Activated T-cell treated with anti-CD3 and anti-CD28 coated beads, Interleukin-2, amount 50 U/mL, for 24 hours (primary cell): Measurements from ENCODE around the gene UAP1L1.

Source experiments
- DNase-seq: peaks from one replicate; pipeline ENCODE4 v3.0.0-alpha.2; 2020
- H3K27ac Mint-ChIP-seq: 2 replicates; pipeline ENCODE4 v1.8.0; 2020; ENCODE audit warnings: mild to moderate bottlenecking, mixed read lengths
- H3K27me3 Mint-ChIP-seq: 2 replicates; pipeline ENCODE4 v1.8.0; 2020; ENCODE audit warnings: mixed read lengths
- H3K36me3 Mint-ChIP-seq: 2 replicates; pipeline ENCODE4 v1.8.0; 2020; ENCODE audit warnings: low read depth, mixed read lengths
- H3K4me1 Mint-ChIP-seq: 2 replicates; pipeline ENCODE4 v1.8.0; 2020; ENCODE audit warnings: low read depth, mixed read lengths
- H3K4me3 Mint-ChIP-seq: 2 replicates; pipeline ENCODE4 v1.8.0; 2020; ENCODE audit warnings: mild to moderate bottlenecking, moderate library complexity, mixed read lengths
- H3K9me3 Mint-ChIP-seq: 2 replicates; pipeline ENCODE4 v1.8.0; 2020; ENCODE audit warnings: mixed read lengths

UAP1L1 gene

DNA sequence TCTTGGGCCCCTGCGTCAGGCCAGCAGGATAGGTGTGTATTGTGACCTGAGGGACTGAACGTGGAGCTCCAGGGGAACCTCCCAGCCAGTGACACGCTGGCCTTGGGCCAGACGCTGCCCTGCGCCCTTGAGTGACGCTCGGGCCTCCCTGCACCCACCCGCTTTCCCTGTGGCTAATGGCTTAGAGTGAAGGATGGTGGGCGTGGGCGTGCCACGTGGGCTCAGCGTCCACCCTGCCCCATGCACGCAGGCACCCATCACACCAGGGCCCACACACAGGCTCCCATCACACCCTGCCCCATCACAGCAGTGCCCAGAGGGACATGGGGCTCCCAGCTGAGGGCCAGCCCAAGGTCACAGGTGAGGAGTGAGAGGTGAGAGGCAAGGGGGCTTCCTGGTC, 40.3 kb upstream of the UAP1L1 start:
- H3K27me3 Mint-ChIP-seq, result no peaks in the 10 kb centered on the region
- H3K9me3 Mint-ChIP-seq, result no peaks in the 10 kb centered on the region
- no peak for DNase-seq
- H3K4me3 Mint-ChIP-seq, result no peak overlapping the region
- H3K36me3 Mint-ChIP-seq, result peaks cover 2% of the 10 kb centered on the region
- peaks cover 23% of the 10 kb centered on the region for H3K4me1 Mint-ChIP-seq
- no peak overlapping the region for H3K27ac Mint-ChIP-seq

DNA sequence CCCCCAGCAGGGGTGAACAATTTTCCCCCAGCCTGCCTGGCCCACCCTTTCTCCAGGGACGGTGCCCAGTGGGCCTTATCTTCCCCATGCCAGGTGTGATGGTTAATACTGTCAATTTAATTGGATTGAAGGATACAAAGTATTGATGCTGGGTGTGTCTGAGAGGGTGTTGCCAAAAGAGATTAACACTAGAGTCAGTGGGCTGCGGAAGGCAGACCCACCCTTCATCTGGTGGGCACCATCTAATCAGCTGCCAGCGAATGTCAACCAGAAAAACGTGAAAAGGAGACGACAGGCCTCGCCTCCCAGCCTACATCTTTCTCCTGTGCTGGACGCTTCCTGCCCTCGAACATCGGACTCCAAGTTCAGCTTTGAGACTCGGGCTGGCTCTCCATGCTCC, 39.8 kb upstream of the UAP1L1 start:
- no peak for DNase-seq
- Mint-ChIP-seq H3K4me1 (peaks cover 20% of the 10 kb centered on the region), H3K36me3 (peaks cover 2% of the 10 kb centered on the region), H3K27me3 (no peaks in the 10 kb centered on the region), H3K27ac (no peak overlapping the region), H3K9me3 (no peaks in the 10 kb centered on the region), H3K4me3 (no peak overlapping the region)

DNA sequence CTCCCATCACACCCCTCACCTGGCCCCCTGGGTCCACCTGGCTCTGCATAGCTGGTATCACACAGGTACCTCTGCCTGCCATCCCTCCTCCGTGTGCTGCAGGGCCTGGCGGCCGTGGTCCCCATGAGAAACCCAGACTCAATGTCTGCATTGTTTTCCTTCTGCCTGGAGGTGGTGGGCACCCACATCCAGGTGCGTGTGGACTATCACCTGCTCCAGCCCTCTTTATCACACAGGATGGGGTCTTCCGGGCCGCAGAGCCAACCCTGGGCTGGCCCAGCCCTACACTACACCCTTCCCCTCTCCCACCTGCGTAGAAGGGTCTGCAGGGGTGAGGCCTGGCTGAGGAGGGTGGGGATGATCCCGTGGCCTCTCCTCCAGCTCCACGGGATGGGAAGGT, 38.4 kb upstream of the UAP1L1 start:
- DNase-seq, result no peak
- H3K4me3 Mint-ChIP-seq, result no peak overlapping the region
- no peaks in the 10 kb centered on the region for H3K9me3 Mint-ChIP-seq
- H3K27ac Mint-ChIP-seq, result no peak overlapping the region
- H3K4me1 Mint-ChIP-seq, result peaks cover 12% of the 10 kb centered on the region
- peaks cover 8% of the 10 kb centered on the region for H3K27me3 Mint-ChIP-seq
- peaks cover 2% of the 10 kb centered on the region for H3K36me3 Mint-ChIP-seq

DNA sequence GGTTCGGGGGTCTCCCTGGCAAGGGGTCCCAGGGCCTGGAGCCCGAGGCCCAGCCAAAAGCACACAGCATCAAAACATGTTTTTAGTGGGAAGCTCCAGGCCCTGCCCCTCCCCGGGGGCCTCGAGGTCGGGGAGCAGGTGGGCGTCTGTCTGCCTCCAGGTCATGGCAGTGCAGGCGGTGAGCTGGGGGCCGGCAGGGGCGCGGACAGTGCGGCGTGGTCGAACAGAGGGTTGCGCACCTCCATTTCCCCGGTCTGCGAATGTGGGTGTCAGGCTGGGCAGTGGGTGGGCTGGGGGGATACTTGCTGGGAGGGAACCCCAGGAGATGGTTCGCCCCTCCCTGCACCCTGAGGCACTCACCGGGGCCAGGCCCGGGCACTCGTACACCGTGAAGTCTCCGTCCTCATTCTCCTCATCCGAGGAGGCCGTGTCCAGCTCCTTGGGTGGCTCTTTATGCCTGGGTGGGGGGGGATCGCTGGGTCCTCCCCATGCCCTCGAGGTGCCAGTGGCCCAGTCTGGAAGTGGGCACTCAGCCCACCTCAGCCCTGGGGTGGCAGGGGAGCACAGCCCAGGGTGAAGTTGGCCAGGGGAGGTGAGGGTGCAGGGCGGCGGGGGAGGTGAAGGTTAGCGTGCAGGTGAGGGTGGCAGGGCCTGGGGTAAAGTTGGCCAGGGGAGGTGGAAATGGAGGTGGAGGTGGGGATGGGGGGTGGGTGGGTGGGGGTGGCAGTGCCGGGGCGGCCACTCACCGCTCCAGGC, 37.5 kb upstream of the UAP1L1 start:
- Mint-ChIP-seq H3K4me3 (no peak overlapping the region), H3K9me3 (no peaks in the 10 kb centered on the region), H3K4me1 (peaks cover 14% of the 10 kb centered on the region), H3K36me3 (peaks cover 2% of the 10 kb centered on the region), H3K27me3 (peaks cover 16% of the 10 kb centered on the region), H3K27ac (no peak overlapping the region)
- no peak for DNase-seq

DNA sequence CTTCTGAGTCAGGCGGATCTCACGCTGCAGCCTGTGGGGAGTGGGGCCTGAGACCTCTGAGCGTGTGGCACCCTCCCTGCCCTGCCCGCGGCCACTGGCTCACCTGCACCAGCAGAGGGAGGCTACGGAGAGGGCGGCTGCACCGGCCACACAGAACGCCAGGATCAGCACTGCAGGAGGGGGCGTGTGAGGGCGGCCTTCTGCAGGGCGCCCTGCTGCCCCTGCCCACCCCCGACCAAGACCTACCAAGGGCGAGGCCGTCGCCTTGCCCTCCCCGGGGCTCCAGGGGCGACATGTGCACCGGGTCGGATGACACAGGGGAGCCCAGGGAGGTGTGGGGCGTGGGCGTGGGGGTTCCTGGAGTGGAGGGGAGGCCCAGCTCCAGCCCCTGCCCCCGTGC, 36.7 kb upstream of the UAP1L1 start:
- no peak overlapping the region for H3K4me3 Mint-ChIP-seq

DNA sequence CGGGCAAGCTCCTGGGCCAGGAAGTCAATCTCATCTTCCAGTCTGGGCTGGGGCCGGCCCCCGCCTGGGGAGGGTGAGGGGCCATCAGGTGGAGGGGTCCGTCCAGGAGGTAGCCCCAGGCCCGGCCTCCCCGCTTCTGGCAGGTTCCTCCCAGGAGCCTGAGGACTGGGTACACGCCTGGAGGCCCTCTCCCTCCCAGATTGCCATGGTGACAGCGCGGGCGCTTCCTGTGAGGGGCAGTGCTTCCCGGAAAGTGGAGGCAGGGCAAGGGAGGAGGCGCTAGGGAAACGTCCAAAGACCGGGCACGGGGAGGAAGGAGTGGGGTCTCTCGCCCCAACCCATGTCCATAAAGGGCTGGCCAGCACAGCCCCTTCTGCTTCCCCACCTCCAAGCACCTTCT, 36.2 kb upstream of the UAP1L1 start:
- Mint-ChIP-seq H3K9me3 (no peaks in the 10 kb centered on the region), H3K36me3 (peaks cover 2% of the 10 kb centered on the region), H3K27me3 (peaks cover 22% of the 10 kb centered on the region), H3K4me1 (peaks cover 15% of the 10 kb centered on the region), H3K4me3 (no peak overlapping the region), H3K27ac (no peak overlapping the region)
- no peak for DNase-seq

More for the DNA sequence above, 36.7 kb upstream of the UAP1L1 start:
- Mint-ChIP-seq H3K36me3 (peaks cover 2% of the 10 kb centered on the region), H3K4me1 (peaks cover 15% of the 10 kb centered on the region), H3K27me3 (peaks cover 22% of the 10 kb centered on the region), H3K9me3 (no peaks in the 10 kb centered on the region), H3K27ac (no peak overlapping the region)
- DNase-seq, result no peak

DNA sequence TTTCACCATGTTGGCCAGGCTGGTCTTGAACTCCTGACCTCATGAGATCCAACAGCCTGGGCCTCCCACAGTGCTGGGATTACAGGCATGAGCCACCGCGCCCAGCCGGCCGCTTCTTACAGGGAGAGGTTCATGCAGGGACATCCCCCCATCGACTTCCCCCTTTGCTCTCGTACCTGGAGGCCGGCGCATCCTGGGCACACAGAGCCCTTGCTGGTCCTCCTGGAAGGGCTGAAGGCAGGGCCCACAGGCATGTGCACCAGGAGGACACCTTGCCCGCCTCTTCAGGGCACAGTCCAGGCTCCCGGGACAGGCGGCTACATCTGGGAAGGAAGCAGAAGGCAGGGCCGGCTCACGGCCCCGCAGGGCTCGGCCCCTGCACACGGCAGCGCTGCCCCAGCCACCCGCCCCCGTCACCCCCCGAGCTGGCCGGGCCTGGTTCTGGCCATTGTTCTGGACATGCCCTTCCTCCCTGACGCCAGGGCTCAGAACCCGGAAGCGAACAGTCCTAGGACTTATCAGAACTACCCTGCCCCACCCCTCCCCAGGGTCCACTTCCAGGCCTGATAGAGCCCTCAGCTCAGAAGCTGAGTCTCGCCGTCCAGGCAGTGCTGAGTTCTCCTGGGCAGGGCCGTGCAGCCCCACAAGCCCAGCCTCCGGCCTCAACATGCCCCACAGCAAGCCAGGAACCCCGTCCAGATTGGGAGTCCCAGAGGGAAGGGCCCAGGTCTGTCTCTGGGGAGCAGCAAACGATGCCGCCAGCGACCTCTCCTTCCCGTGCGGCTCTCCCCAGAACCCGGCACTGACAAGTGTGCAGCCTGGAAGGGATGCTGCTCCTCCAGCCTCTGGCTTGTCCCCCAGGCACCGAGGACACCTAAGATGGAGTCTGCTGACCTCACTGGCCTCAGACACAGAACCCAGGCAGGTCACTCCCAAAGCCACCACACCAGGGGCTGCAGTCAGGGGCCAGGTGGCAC, 34.3 kb upstream of the UAP1L1 start:
- Mint-ChIP-seq H3K9me3 (no peaks in the 10 kb centered on the region), H3K36me3 (peaks cover 2% of the 10 kb centered on the region), H3K4me3 (no peak overlapping the region), H3K27me3 (peaks cover 38% of the 10 kb centered on the region), H3K4me1 (peaks cover 18% of the 10 kb centered on the region), H3K27ac (no peak overlapping the region)
- DNase-seq, result no peak

DNA sequence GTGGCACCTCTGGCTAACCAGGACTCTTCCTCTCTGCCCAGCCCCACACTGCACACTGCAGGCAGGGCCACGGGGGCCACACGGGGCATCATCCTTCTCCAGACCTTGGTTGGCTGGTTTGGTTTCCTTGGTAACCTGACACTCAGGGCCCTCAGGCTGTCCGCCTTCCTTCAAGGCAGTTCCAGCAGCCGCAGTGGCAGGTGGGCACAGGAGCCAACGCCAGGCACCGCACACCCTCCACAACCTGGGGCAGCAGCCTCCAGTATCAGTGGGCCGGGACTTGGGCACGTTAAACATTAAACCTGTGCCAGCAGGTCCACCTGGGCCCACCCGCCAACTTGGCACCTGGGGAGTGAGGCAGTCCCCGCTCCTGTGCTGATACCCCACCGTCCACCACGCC, 33.3 kb upstream of the UAP1L1 start:
- H3K27ac Mint-ChIP-seq, result no peak overlapping the region
- no peak for DNase-seq
- H3K27me3 Mint-ChIP-seq, result peaks cover 43% of the 10 kb centered on the region
- H3K4me3 Mint-ChIP-seq, result no peak overlapping the region
- H3K4me1 Mint-ChIP-seq, result peaks cover 18% of the 10 kb centered on the region
- no peaks in the 10 kb centered on the region for H3K9me3 Mint-ChIP-seq
- H3K36me3 Mint-ChIP-seq, result no peaks in the 10 kb centered on the region

DNA sequence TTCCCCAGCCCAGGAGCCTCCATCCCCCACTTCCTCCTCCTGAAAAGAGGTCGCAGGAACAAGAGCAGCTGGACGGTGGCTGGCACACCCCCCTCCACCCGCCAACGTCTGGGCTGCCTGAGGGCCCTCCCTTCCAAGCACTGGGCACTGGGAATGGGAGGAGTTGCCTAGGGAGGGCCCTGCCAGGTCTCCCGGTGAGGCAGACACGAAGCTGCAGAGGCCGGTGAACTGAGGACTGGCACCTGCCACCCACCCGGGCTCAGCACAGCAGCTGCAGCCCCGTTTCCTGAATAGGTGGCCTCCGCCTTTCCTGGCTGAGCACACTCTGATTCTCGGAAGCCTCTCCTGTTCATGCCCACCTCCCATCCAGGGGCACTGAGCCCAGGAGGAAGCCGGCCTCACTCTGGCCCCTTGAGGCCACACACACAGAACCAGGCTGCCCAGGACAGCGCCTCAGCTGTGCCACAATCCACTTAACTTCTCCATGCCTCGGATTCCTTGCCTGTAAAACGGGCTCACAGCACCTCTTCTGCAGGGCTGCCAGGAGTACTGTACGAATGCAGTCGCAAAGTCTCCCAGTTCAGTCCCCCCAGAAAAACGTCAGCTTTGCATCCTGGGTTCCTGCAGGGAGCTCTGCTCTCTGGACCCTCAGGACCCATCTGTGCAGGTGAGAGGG, 32.7 kb upstream of the UAP1L1 start:
- Mint-ChIP-seq H3K9me3 (no peaks in the 10 kb centered on the region), H3K4me3 (peak overlapping the region; percentile 67), H3K27ac (no peak overlapping the region), H3K4me1 (peaks cover 21% of the 10 kb centered on the region), H3K27me3 (peaks cover 49% of the 10 kb centered on the region), H3K36me3 (no peaks in the 10 kb centered on the region)
- no peak for DNase-seq

DNA sequence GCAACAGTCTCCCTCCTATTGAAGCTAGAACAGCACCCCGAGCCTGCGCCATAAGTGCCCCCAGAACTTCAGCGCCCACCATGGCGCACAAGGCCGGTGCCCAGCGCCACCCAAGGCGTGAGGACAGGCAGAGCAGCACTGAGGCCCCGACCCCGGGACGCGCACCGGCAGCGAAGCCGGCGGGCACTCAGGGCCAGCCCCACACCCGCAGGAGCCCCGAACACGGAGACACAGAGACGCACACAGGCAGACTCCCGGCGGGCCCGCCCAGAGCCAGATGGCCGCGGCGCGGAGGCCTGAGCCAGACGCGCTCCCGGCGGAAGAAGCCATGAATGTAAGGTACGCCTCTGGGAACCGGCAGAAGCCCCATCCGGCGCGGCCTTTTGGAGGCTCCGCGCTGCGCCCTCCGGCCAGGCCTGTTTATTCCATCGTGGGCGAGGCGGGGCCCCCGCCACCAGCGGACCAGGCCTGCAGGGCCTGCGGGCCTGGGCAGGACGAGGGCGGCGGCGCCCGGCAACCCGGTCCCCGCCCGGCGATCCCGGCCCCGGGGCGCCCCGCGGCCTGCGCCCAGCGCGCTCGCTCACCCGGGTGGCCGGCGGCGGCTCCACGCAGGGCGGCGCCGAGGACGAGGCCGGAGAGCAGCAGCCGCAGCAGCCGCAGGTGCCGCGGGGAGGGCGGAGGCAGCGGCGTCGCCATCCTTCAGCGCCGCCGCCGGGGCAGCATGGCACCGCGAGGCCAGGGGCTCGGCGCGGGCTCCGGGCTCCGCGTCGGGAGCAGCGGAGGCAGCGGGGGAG, 31.8 kb upstream of the UAP1L1 start:
- Mint-ChIP-seq H3K4me3 (peak overlapping the region; percentile 67), H3K27ac (no peak overlapping the region), H3K36me3 (no peaks in the 10 kb centered on the region), H3K27me3 (peaks cover 57% of the 10 kb centered on the region), H3K4me1 (peaks cover 22% of the 10 kb centered on the region), H3K9me3 (no peaks in the 10 kb centered on the region)
- peak; percentile 56 for DNase-seq

DNA sequence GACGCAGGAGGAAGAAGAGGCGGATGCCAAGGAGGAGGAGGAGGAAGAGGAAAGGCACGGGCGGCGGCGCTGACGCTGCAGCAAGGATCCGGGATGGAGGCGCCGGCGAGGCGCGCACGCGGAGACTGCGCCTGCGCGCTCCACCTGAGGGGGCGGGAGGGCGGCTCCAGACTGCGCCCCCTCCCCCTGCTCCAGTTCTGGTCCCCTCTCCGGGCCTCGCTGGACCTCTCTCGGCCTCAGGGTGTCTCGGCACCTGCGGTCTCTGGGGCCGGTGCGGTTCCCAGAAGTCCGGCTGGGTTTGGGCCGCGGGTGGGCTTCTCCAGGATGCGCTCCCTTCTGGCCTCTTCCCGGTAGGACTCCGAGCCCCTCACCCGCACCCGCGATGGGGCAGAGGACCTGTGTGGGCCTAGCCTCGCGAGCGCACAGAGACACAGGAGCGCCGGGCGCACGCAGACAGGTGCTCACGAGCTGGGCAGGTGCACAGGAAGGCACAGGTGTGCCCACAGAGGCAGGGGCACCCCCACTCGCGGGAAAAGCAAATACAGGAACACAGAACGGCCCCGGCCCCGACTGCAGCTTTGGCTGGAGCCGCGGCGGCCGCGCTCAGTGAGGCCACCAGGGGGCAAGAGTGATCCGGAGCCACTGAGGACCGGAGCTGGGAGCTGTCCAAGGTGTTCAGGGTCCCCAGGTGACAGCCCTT, 31.1 kb upstream of the UAP1L1 start, which contains the start of gene NPDC1:
NPDC1 (minus strand) TSS at position 90 of the 700 bp plus-strand sequence. CDS start 188 bp downstream, outside the sequence.
- Mint-ChIP-seq H3K4me3 (peak within 1 kb of the TSS; percentile 67), H3K36me3 (no peaks in the 10 kb centered on the region), H3K27me3 (peaks cover 61% of the 10 kb centered on the region), H3K9me3 (no peaks in the 10 kb centered on the region), H3K4me1 (peaks cover 22% of the 10 kb centered on the region), H3K27ac (no peak within 1 kb of the TSS)
- peak; percentile 88 for DNase-seq

DNA sequence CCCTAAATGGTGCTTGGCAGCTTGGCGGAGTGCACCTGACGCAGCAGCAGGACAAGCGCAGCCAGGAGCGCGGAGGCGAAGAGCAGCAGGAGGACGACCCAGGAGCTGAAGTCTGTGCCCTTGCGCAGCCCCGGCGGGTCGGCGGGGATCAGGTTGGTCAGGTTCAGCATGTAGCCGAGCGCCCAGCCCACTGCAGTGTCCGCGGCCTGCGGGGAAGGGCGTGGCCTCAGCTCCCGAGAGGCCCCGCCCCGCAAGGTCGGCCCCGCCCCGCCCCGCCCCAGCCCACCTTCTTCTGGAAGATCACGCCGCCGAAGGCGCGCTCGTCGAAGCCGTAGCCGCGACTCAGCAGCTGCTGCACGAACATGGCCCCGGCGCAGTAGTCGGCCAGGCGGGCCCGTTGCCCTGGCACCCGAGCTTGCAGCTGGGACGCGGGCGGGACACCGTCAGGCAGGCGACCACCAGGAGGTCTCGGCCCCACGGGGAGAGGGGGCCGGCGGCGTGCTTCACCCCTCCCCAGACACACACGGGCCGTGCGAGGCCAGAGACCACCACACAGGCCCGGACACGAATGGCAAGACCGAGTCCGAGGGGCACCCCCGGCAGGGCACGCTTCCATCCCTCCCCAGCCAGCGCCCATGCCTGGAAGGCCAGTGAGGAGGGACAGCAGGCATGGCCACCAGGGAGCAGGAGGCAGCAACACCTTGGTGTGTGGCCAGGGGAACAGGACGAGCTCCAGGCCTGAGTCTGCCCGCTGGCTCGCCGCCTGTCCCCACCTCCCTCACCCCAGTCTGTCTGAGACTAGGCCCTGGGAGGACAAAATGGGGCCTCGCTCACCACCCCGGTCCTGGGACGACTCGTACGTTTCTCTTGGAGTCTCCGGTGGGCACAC, 28.4 kb upstream of the UAP1L1 start:
- H3K4me1 Mint-ChIP-seq, result peaks cover 22% of the 10 kb centered on the region
- no peak overlapping the region for H3K4me3 Mint-ChIP-seq
- H3K36me3 Mint-ChIP-seq, result no peaks in the 10 kb centered on the region
- DNase-seq, result no peak
- no peak overlapping the region for H3K27ac Mint-ChIP-seq
- peaks cover 66% of the 10 kb centered on the region for H3K27me3 Mint-ChIP-seq
- H3K9me3 Mint-ChIP-seq, result no peaks in the 10 kb centered on the region
